OCI-LY7 (cell line): ENCODE data around the gene SGK1.

Source experiments
- EZH2phosphoT487 ChIP-seq: fragments of 200-600 bp; sonication (generic); IDR thresholded peaks from 2 replicates; pipeline ENCODE4 v1.6.1; 2018; ENCODE audit warnings: low read depth, borderline replicate concordance, mild to moderate bottlenecking, mixed run types, antibody characterized with exemption, low read length, moderate library complexity, mixed read lengths
- TF ChIP-seq, protein P1 (sequence below): fragments of 200-600 bp; sonication (generic); conservative IDR thresholded peaks from 2 replicates; pipeline ENCODE4 v1.5.1; 2014; ENCODE audit warnings: mild to moderate bottlenecking, antibody characterized with exemption, low read length, moderate library complexity, mixed read lengths

DNA sequence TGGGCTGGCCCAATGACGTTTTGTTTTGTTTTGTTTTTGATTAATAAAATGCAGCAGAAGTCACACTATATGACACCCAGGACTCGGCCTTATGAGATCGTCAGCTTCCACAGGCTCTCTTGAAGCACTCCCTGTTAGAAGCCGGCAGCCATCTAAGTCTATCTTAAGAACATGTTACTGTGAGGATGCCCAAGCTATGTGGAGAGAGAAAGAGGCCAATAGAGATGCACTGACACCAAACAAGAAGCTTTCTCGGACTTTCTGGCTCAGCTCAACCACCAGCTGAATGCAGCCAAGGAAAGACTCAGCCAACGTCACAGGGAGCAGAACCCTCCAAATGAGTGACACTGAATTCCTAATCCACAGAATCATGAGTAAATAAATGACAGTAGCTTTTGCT is 14.0 kb downstream of the SGK1 start:
- TF ChIP-seq, protein P1, sequence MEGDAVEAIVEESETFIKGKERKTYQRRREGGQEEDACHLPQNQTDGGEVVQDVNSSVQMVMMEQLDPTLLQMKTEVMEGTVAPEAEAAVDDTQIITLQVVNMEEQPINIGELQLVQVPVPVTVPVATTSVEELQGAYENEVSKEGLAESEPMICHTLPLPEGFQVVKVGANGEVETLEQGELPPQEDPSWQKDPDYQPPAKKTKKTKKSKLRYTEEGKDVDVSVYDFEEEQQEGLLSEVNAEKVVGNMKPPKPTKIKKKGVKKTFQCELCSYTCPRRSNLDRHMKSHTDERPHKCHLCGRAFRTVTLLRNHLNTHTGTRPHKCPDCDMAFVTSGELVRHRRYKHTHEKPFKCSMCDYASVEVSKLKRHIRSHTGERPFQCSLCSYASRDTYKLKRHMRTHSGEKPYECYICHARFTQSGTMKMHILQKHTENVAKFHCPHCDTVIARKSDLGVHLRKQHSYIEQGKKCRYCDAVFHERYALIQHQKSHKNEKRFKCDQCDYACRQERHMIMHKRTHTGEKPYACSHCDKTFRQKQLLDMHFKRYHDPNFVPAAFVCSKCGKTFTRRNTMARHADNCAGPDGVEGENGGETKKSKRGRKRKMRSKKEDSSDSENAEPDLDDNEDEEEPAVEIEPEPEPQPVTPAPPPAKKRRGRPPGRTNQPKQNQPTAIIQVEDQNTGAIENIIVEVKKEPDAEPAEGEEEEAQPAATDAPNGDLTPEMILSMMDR = no peak
- no peak for TF ChIP-seq EZH2phosphoT487
